GM21825 (cell line): Measurements from ENCODE around the gene SPARCL1.
A peak's percentile ranks its signal among the peaks of the same experiment; 100 is the strongest.
"Not testable (repeated sequence)": the region's sequence is repeated elsewhere in the genome, so short reads cannot be mapped to it uniquely, and the experiment has no call there.

ENCODE experiments used
- ATAC-seq: cut with Tn5 transposase; IDR thresholded peaks from one replicate; pipeline ENCODE4 v1.9.1; 2021; ENCODE audit warnings: mild to moderate bottlenecking, moderate library complexity; ENCODE audit not compliant: unreplicated experiment

Gene SPARCL1

GRCh38 chr4:87529187-87529586 lies at the start of gene SPARCL1:
Gene SPARCL1 (minus strand): TSS chr4:87529376. CDS start chr4:87499574, 29,802 bp downstream.
- ATAC-seq: no peak

- no peak for ATAC-seq
These were observed 46.8 kb upstream of the SPARCL1 start for GRCh38 chr4:87575983-87576382.

- ATAC-seq: no peak
These were observed 46.2 kb upstream of the SPARCL1 start for GRCh38 chr4:87575408-87575807.

GRCh38 chr4:87574996-87575395 lies 45.8 kb upstream of the SPARCL1 start:
- ATAC-seq: no peak

GRCh38 chr4:87574376-87574775 lies 45.2 kb upstream of the SPARCL1 start:
- not testable (repeated sequence) for ATAC-seq

- no peak for ATAC-seq
These were observed 41.2 kb upstream of the SPARCL1 start for GRCh38 chr4:87570290-87570805.

- ATAC-seq: no peak
These were observed 38.0 kb upstream of the SPARCL1 start for GRCh38 chr4:87567191-87567590.

GRCh38 chr4:87566276-87566675 lies 37.1 kb upstream of the SPARCL1 start:
- no peak for ATAC-seq

- no peak for ATAC-seq
These were observed 36.6 kb upstream of the SPARCL1 start for GRCh38 chr4:87565746-87566145.

GRCh38 chr4:87560802-87561201 lies 31.6 kb upstream of the SPARCL1 start:
- no peak for ATAC-seq

GRCh38 chr4:87559090-87559837 lies 30.1 kb upstream of the SPARCL1 start:
- ATAC-seq: peak; percentile 100

GRCh38 chr4:87557348-87557747 lies 28.2 kb upstream of the SPARCL1 start:
- ATAC-seq: no peak

GRCh38 chr4:87555773-87556619 lies 26.8 kb upstream of the SPARCL1 start:
- no peak for ATAC-seq

GRCh38 chr4:87553182-87553581 lies 24.0 kb upstream of the SPARCL1 start:
- no peak for ATAC-seq

GRCh38 chr4:87551361-87551760 lies 22.2 kb upstream of the SPARCL1 start:
- ATAC-seq: no peak

- no peak for ATAC-seq
These were observed 18.0 kb upstream of the SPARCL1 start for GRCh38 chr4:87547016-87547708.

- no peak for ATAC-seq
These were observed 15.9 kb upstream of the SPARCL1 start for GRCh38 chr4:87545052-87545451.

GRCh38 chr4:87543835-87544461 lies 14.8 kb upstream of the SPARCL1 start:
- ATAC-seq: no peak

GRCh38 chr4:87542734-87543312 lies 13.6 kb upstream of the SPARCL1 start:
- ATAC-seq: no peak

GRCh38 chr4:87541956-87542709 lies 13.0 kb upstream of the SPARCL1 start:
- no peak for ATAC-seq
